ENCODE measurements around the gene PLA2G15.

Gene PLA2G15

DNA sequence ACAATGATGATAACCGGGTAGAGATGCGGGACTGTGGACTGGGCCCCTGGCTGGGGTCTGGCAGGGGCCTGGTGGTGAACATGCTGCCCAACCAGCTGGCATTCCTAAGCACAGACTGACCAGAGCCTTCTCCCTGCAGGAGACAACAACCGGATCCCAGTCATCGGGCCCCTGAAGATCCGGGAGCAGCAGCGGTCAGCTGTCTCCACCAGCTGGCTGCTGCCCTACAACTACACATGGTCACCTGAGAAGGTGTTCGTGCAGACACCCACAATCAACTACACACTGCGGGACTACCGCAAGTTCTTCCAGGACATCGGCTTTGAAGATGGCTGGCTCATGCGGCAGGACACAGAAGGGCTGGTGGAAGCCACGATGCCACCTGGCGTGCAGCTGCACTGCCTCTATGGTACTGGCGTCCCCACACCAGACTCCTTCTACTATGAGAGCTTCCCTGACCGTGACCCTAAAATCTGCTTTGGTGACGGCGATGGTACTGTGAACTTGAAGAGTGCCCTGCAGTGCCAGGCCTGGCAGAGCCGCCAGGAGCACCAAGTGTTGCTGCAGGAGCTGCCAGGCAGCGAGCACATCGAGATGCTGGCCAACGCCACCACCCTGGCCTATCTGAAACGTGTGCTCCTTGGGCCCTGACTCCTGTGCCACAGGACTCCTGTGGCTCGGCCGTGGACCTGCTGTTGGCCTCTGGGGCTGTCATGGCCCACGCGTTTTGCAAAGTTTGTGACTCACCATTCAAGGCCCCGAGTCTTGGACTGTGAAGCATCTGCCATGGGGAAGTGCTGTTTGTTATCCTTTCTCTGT, 14.0 kb downstream of the PLA2G15 start:
- H3K4me3 ChIP-seq (replicated peaks; ENCODE audit: low read depth, low read length), result no peak overlapping the region
- TF ChIP-seq, protein P1, sequence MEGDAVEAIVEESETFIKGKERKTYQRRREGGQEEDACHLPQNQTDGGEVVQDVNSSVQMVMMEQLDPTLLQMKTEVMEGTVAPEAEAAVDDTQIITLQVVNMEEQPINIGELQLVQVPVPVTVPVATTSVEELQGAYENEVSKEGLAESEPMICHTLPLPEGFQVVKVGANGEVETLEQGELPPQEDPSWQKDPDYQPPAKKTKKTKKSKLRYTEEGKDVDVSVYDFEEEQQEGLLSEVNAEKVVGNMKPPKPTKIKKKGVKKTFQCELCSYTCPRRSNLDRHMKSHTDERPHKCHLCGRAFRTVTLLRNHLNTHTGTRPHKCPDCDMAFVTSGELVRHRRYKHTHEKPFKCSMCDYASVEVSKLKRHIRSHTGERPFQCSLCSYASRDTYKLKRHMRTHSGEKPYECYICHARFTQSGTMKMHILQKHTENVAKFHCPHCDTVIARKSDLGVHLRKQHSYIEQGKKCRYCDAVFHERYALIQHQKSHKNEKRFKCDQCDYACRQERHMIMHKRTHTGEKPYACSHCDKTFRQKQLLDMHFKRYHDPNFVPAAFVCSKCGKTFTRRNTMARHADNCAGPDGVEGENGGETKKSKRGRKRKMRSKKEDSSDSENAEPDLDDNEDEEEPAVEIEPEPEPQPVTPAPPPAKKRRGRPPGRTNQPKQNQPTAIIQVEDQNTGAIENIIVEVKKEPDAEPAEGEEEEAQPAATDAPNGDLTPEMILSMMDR (IDR thresholded peaks at IDR 0.05; ENCODE audit: low read length, missing control alignments), result no peak
- DNase-seq (ENCODE audit: low read depth), result no peak

DNA sequence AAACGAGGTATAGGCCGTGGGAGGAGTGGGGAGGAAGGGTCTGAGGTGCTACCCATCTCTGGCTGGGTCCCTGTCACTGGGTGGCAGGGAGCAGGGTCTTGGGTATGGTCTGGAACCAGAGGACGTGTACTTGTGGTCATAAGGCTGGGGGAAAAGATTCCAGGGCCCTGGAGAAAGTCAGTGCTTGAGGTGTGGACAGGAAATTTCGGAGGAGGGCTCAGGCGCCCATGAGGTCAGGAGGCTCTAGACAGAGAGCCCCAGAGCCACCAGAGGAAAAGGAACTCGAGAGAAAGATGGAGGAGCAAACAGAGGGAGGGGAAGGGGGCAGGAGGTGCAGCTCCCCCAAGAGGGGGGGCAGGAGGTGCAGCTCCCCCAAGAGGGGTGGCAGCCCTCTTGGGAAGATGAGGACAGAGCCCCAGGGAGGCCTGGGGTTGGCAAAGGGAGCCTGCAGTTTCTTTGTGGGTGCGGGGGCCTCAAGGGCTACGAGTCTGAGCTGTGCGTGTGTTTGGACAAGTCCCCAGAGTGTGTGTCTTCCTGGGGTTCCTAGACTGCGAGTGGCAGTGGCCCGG, 18.5 kb downstream of the PLA2G15 start:
- TF ChIP-seq, protein P1 (IDR thresholded peaks at IDR 0.05; ENCODE audit: low read length, missing control alignments), result no peak
- no peak for DNase-seq (ENCODE audit: low read depth)
- H3K4me3 ChIP-seq (replicated peaks; ENCODE audit: low read depth, low read length), result peak overlapping the region; percentile 89

DNA sequence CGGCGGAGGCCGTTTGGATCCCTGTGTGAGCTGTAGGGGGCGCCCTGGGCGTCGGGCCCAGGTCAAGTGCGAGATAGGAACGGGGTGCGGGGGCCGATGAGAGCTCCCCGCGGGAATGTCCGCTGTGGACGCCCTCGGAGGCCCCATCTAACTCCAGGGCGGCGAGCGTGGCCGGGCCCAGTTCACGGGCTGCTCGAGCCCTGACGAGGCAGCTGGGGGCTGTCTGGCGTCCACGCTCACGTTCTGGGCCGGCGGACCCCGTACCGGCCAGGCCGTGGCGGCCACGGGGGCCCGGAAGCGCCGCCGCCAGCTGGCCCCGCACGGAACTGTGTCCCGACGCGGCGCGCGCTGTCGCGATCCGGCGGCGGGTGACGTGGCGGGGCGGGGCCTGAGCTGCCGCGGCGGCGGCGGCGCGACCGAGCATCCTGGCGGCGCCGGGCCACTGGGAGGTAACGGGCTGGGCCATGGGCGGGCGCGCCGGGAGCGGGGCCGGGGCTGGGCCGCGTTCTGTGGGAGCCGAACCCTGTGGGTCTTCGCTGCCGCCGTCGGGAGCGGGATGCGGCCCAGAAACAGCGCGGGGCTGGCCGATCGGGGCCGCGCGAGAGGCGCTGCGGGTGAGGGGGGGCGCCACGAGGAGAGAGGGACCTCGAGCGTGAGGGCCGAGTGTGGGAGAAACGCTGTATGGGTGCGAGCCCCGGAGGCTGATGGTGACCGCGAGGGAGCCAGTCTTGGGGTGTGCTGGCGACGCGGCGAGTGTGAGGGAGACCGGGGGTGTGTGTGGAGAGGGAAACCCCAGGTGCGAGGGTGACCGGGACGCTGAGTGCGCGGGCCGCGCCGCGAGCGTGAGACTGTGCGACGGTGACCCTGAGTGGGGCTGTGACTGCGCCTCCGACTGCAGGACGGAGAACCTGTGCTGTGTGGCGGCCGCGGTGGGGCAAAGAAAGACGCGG, 19.2 kb downstream of the PLA2G15 start, which contains the start of gene SLC7A6:
Gene SLC7A6 (plus strand): TSS at position 399 of the 950 bp plus-strand sequence. CDS start 10,201 bp downstream, outside the sequence.
- DNase-seq (ENCODE audit: low read depth), result peak; percentile 68
- TF ChIP-seq, protein P1 (IDR thresholded peaks at IDR 0.05; ENCODE audit: low read length, missing control alignments), result peak; percentile 61
- peak within 1 kb of the TSS; percentile 89 for H3K4me3 ChIP-seq (replicated peaks; ENCODE audit: low read depth, low read length)

DNA sequence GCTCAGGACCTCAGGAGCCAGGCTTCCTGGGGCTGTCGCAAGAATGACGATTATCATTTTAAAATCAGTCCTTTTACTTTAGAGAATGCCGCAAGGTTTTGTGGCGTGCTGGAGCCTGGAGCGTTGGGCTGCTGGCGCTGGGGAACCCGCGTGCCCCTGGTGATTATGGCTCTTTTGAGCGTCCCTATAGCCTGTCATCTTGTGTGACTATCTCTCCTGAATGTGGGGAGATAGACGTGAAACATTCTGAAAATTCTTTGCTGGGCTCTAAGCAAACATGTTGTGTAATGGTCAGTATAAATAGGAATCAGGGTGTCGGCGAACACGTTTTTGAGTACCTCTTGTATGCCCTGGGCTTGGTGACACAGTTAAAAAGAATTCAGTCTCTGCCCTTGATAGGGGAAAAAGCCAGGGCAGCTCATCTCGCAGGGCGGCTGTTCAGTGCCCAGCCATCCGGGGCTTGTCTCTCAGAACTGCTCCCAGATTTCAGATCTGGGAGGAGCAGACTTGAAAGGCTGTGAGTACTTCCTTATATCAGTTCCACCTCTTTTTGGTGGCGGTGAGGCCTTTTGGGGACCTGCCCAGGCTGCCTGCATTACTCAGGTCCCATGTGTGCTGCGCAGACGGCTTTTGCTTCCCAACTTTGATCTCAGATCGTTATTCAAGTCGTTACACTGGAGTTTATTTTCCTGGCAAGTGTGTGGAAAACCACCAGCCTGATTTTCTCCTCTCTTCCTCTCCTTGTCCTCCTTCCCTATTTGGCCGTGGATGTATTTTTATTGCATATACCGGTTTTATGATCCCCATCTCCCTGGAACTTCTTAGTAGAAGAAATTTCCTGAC, 20.1 kb downstream of the PLA2G15 start:
- peak; percentile 64 for DNase-seq (ENCODE audit: low read depth)
- TF ChIP-seq, protein P1 (IDR thresholded peaks at IDR 0.05; ENCODE audit: low read length, missing control alignments), result no peak
- peak overlapping the region; percentile 89 for H3K4me3 ChIP-seq (replicated peaks; ENCODE audit: low read depth, low read length)

DNA sequence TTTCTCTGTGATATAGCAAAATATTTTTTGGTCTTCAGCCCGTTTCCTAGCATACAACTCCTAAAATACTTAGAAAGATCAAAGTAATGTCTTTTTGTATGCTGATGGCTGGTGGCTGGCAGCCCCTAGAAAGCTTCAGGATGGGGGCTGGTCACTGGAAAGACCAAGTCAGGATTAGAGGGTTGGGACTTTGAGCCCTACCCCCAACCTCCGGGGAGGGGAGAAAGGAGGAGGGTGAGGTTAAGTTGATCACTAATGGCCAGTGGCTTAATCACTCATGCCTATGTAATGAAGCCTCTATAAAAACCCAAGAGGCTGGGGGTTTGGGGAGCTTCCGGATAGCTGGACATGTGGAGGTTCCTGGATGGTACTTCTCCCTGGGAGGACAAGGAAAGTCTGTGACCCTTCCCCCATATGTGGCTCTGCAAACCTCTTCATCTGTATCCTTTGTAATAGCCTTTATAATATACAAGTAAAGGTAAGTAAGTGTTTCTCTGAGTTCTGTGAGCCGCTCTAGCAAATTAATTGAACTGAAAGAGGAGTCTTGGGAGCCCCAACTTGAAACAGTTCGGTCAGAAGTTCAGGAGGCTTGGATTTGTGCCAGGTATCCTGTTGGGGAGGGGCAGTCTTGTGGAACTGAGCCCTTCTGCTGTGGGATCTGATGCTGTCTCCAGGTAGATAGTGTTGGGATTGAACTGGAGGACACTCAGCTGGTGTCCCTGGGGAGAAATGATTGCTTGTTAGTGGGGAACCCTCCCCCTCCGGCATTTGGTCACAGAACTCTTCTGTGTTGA, 22.6 kb downstream of the PLA2G15 start:
- DNase-seq (ENCODE audit: low read depth), result no peak
- no peak overlapping the region for H3K4me3 ChIP-seq (replicated peaks; ENCODE audit: low read depth, low read length)
- TF ChIP-seq, protein P1 (IDR thresholded peaks at IDR 0.05; ENCODE audit: low read length, missing control alignments), result no peak

All from fibroblast of pulmonary artery (primary cell).